ENCODE data around the gene WHAMM.
"Not testable (repeated sequence)": the region's sequence is repeated elsewhere in the genome, so short reads cannot be mapped to it uniquely, and the experiment has no call there.

WHAMM gene

GRCh38 chr15:82865981-82866380 is 56.6 kb downstream of the WHAMM start:
- not testable (repeated sequence) for DNase-seq (ENCODE audit: low spot score)

DNA sequence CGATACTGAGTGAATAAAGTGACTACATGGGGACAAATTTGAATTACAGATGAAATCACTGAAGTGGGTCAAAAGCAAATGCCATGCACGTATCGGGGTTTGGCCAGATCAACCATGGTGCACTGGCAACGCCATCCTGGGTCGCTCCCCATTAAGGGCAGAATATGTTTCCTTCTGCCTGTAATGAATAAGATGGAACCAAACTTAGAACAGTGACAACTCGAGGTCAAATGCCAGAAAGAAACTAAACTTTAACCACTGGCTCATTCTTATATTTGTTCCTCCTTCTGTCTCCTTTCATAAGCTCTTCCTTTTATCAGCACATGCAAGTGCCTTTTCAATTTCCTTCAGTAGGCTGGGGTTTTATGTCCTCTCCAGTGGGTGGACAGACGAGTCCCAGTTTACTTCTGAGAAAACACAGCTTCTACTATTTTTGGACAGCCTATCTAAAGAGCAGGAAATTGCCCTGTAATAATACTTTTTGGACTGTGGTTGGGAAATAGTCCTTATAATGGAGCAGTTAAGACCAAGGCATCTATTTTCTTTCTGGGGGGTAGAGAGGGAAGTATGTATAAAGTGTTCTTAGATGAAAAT is 61.4 kb downstream of the WHAMM start:
- DNase-seq (ENCODE audit: low spot score) = no peak

GRCh38 chr15:82871358-82871757 is 61.9 kb downstream of the WHAMM start:
- no peak for DNase-seq (ENCODE audit: low spot score)

DNA sequence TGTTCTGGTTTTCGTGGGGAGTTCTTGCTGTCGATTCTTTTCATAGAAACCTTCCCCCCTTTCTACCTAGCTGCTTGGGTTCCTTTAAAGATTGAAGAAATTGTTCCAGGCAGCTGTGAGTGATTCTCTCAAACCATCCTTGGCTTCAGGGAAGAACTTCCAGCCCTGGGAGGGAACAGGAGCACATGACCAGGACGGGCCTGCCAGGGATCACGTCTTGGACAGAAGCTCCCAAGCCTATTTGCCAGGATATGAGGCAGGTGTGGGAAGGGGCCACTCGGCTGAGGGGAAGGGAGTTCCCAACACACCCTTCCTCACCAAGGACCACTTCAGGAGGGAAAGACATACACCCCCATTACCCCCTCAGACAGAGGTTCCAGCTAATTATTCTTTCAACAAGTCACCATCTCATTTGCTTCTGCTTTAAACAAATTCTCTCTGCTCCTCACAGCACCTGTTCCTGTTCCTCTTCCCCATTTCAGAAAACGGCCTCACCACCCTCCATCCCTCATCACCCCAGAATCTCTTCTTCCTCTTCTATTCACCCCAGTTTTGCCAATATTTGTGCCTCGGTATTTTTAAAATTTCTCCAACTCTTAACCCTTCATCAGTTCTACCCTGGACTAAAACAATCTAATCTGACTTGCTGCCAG is 62.5 kb downstream of the WHAMM start:
- DNase-seq (ENCODE audit: low spot score) = no peak

- DNase-seq (ENCODE audit: low spot score) = no peak
These were observed 63.7 kb downstream of the WHAMM start for GRCh38 chr15:82873000-82873680.

DNA sequence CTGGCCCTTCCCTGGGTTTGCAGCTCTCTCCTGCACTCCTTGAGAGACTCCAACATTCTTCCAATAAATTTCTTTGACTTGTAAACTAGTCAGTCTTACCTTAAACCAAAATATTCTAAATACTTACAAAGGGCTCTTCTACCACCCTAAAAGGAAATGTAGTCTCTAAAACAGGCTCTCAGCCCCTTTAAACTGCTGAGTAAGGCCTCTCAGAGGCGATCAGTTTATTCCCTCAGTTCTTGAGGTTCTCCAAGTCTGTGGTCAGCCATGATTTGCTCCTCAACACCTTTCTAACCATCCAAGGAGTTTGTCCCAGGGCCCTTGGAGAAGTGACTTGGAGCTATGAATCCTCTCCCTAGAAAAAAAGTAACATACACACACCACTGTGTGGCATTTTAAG is 64.8 kb downstream of the WHAMM start:
- DNase-seq (ENCODE audit: low spot score) = no peak

GRCh38 chr15:82874961-82875360 is 65.5 kb downstream of the WHAMM start:
- DNase-seq (ENCODE audit: low spot score) = no peak

DNA sequence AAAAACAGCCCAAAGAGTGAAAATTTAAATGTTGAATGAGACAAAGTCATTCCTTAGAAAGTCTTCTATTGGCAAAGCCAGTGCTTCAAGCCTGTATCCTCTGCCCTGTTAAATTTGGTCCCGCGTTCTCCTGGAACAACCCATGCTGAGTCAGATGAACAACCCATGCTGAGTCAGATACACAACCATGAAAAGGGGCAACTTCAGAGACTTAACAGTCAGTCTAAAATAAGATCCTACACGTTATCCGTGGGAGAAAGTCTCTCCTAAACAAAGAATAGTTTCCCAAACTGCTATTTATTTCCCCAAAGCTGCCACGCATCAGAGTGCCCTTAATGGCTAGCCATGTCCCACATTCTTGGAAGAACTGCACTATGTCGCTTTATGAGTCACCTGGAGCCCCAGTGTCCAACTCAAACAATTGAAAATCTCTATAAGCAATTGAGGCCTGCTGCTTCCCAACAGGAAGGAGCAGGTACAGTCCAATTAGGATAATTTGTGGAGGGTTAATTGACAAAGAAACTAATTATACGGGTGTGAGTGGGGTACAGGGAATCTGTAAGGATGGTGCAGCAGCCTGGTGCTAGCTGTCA is 66.1 kb downstream of the WHAMM start:
- no peak for DNase-seq (ENCODE audit: low spot score)

DNA sequence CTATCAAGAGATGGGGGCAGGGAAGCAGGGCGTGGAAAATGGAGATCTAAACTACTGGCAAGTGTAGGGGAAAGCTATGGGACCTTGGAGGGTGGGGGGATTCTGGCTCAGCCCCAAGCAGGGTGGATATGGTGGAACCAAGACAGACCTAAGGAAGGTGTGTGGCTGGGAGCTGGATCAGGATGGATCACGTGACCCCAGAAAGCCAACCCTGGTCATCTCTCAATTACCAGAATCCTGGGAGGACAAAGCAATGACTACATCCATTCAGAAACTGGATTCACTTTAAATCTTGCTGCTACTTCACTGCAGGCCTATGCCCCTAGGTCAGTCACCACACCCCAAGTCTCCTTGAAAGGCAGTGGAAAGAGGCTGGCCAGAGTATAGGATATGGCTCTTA is 68.4 kb downstream of the WHAMM start:
- DNase-seq (ENCODE audit: low spot score) = no peak

DNA sequence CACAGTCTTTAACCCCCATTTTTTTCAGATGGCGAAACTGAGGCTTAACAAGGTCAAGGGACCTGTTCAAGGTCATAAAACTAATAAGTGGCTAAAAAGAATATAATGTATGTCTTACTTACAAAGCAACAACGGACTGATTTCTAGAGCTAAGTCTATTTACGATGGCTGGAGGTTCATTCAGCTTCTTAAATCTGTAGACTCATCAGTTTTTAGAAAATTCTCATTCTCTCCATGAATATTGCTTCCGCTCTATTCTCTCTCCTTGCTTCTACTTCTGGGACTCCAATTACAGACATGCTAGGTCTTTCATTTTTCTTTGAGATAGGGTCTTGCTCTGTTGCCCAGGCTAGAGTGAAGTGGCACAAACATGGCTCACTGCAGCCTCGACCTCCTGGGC is 68.9 kb downstream of the WHAMM start:
- DNase-seq (ENCODE audit: low spot score) = no peak

GRCh38 chr15:82880704-82881103 is 71.3 kb downstream of the WHAMM start:
- DNase-seq (ENCODE audit: low spot score) = no peak

GRCh38 chr15:82881747-82882146 is 72.3 kb downstream of the WHAMM start:
- no peak for DNase-seq (ENCODE audit: low spot score)

GRCh38 chr15:82882273-82882928 is 73.0 kb downstream of the WHAMM start:
- DNase-seq (ENCODE audit: low spot score) = no peak

All from globus pallidus (tissue), 1 donor.